Activated CD4-positive, alpha-beta T cell treated with anti-CD3 and anti-CD28 coated beads, Interleukin-2, amount 50 U/mL, for 16 hours (primary cell): ENCODE measurements around the gene RFTN1.

Experiments used
- DNase-seq: peaks from one replicate; pipeline ENCODE4 v3.0.0-alpha.2; 2020

Gene RFTN1

GRCh38 chr3:16372362-16373292, 140.9 kb downstream of the RFTN1 start:
- no peak for DNase-seq

GRCh38 chr3:16370872-16371740, 142.4 kb downstream of the RFTN1 start:
- no peak for DNase-seq

GRCh38 chr3:16370503-16370871, 143.0 kb downstream of the RFTN1 start:
- no peak for DNase-seq

- no peak for DNase-seq
These were observed 143.6 kb downstream of the RFTN1 start for GRCh38 chr3:16369885-16370284.

GRCh38 chr3:16369276-16369675, 144.2 kb downstream of the RFTN1 start:
- no peak for DNase-seq

GRCh38 chr3:16366581-16366980, 146.9 kb downstream of the RFTN1 start:
- no peak for DNase-seq

- DNase-seq = no peak
These were observed 147.9 kb downstream of the RFTN1 start for GRCh38 chr3:16365491-16366128.

GRCh38 chr3:16364963-16365362, 148.5 kb downstream of the RFTN1 start:
- no peak for DNase-seq

GRCh38 chr3:16364323-16364722, 149.2 kb downstream of the RFTN1 start:
- DNase-seq = no peak

- DNase-seq = no peak
These were observed 149.9 kb downstream of the RFTN1 start for GRCh38 chr3:16363636-16364035.

- DNase-seq = no peak
These were observed 150.7 kb downstream of the RFTN1 start for GRCh38 chr3:16362770-16363169.

- DNase-seq = no peak
These were observed 152.4 kb downstream of the RFTN1 start for GRCh38 chr3:16361087-16361486.

GRCh38 chr3:16359331-16359730, 154.2 kb downstream of the RFTN1 start:
- DNase-seq = no peak

GRCh38 chr3:16358336-16358735, 155.2 kb downstream of the RFTN1 start:
- DNase-seq = no peak

GRCh38 chr3:16357186-16358121, 156.0 kb downstream of the RFTN1 start:
- DNase-seq = no peak

- DNase-seq = no peak
These were observed 157.7 kb downstream of the RFTN1 start for GRCh38 chr3:16355828-16356227.

- no peak for DNase-seq
These were observed 159.2 kb downstream of the RFTN1 start for GRCh38 chr3:16354291-16354690.

- no peak for DNase-seq
These were observed 161.1 kb downstream of the RFTN1 start for GRCh38 chr3:16352428-16352827.

- no peak for DNase-seq
These were observed 162.7 kb downstream of the RFTN1 start for GRCh38 chr3:16350597-16351318.

- DNase-seq = no peak
These were observed 163.4 kb downstream of the RFTN1 start for GRCh38 chr3:16349986-16350596.

- no peak for DNase-seq
These were observed 166.0 kb downstream of the RFTN1 start for GRCh38 chr3:16347548-16347947.
